Activated CD8-positive, alpha-beta memory T cell treated with anti-CD3 and anti-CD28 coated beads for 4 hours (primary cell): ENCODE data around the gene PRR16.

Experiments
- DNase-seq, 2 donors: peaks; one replicate each; pipeline ENCODE4 v3.0.0-alpha.2; 2020; ENCODE audit warnings: low read depth in 2 of 2

PRR16 gene

DNA sequence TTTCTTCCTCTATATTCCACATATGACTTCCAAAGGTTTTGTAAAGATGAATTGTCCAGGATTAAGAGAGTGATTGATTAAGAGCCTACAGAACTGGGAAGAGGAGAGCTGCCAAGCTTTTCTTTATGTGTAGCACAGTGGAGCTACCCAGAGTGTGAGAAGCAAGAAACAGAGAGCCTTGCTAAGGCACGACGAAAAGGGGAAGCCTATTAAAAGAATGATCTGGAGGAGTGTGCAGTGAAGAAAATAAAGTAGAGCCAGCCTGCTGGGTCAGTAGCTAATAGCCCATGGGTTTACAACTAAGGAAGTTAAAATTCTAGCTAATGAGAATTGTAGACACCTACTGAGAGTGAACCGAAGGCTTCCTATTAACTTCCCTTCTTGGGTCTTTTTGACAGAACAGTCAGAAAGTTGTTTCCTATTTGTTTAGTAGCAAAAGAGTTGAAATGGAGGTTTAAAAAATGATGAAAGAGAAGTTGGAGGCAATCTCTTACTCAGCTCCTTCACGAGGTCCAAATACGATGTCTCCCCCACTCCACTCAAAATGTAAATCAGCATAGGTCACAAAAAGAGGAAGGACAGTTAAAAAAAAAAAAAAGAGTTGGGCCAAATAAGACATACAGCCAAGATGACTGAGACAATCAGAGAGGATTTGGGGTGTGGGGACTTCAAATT is 957 bp upstream of the PRR16 start:
- no peak for DNase-seq

DNA sequence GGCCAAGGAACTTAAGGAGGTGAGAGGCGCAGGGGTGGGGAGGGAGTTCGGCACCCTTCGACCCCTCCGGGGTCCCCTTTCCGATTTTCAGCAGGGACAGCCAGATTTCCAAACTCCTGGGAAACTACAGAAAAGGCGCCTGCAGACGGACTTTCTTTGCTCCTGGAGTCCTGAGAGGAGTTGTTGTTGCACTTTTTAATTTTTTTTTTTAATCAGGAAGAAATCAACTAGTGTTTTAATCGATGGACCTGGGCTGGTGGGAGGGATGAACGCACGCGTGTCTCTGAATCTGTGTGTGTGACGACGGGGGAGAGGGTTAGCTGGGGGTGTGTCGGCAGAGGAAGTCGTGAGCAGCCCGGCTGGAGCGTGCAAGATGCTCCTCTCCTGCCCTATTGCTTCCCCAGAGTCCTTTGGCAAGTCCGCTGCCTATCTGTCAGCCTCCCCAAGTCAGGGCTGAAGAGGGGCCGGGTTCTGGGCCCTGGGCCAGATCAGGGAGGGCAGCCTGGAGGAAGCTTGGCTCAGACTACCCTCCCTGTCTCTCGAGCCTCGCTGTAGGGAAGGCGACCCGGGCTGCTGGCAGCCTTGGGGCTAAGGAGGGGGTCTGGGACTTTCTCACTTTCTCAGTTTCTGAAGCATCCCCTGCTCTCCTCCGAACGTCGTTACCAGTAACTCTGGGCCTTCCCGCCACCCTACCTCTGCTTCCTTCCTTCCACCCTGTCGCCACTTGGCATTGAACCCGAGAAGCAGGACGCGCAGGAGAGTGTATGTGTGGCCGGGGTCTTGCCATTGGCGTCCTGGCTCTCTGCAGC is 731 bp downstream of the PRR16 start:
- DNase-seq = no peak

DNA sequence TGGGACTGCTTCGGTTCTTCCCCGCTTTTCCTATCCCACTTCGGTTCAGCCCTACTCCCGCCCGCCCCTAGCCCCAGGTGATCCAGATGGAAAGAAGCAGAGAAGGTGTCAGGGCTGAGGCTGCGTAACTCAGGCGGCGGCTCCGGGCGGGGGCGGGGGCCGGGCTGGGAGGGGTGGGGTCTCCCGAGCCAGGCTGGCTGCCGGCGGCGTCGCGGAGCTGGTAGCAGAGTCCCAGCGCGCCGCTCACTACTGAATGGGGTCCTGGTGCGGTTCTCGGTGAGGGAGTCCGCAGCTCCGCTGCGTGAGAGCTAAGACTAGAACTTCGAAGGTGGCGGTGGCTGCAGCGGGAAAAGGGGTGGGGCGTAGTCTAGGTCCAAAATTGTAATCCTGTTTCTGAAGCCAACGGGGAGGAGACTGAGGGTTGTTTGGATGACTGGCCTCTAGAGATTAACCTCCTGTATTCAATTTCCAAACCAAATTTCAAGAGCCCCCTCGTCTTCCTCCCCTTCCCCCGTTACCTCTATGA is 1.4 kb downstream of the PRR16 start:
- no peak for DNase-seq

DNA sequence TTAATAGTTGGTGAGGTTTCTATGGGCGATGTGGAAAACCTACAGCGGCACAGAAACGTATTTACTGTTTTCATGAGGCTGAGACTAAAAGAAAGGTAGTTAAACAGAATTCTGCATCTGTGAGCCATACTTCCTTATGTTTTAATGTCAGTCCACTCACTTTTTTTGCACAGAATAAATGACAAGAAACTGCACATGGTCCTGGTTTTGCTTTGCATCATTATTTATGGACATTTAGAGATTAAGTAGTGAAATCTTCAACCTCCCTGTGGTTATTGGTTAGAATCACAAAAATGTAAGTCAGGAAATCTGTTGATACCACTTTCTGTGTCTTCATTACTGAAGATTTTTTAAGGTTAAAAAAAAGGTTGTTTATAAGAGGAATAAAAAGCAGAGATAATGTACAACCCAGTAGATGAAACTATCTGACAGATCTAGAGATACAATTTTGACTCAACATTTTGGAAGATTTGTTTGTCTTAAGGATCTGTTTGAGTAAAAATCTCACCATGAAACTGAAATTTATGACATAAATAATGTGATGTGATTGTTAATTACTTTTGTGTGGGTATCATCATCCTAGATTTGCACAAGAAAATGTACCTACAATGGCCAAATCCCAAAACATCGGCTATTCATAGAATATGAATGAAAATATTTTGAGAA is 2.4 kb downstream of the PRR16 start:
- no peak for DNase-seq

DNA sequence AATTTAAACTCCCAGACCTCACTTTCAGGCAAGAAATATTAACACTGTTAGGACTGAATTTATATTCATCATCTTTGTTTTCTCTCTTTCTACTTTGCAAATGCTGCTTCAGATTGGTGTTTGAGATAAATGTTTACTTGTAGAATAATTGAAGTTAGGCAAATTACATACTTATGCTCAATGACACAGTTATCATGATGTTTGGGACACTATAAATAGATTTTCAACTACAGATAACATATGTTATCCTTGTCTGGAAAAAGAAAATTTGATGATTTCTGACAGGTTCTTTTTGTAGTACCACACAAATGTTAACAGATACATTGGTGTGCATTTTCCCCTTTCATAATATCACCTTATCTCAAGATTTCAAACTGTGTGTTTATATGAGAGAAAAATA is 7.9 kb downstream of the PRR16 start:
- DNase-seq = no peak

DNA sequence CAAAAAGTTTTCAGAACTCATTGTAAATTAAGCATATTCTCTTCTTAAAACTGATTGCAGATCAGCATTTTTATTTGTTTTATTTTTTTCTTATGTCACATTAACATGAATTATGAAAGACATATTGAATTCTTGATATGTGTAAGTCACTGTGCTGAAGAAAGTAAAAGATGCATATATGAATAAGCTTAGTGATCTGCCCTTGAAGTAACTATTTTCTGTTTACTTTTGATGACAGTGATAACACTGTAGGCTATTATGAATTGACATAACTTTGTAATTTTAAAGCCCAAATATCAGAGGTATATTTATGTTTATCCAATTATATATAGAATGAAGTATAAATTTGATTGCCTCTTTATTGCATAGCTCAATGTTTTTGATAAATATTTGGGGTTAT is 8.8 kb downstream of the PRR16 start:
- no peak for DNase-seq

DNA sequence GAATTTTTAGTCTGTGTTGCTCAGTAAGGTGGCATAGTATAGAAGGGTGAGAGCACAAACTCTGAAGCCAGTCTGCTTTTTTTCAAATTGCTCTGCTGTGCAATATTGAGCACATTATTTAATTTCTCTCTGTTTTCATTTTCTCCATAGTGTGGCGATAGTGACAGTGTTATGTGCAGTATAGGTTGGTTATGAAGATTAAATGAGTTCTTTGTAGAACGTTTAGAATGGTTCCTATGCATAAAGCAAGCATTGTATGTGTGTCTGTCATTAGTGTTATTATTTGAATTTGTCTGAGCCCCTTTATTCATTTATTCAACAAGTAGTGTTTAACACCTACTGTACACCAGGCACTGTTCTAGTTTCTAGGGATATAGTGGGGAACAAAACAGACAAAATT is 9.2 kb downstream of the PRR16 start:
- DNase-seq = no peak

DNA sequence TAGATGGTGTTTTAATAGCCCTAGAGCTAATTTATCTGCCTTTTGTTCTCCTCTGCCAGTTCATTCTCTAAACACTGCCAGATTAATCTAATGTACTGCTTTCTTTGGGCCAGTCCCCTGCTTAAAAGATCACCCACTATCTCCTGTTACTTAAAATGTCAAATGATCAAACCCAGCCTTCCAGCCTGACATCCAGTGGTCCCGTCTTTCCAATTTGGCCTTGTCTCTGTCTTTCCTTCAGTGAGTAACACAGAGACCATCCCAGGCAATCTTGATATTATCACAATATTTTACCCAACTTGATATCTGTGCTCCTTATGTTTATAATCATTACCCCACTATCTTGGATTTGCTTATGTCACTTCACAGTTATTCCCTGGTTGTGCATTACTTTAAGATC is 12.0 kb downstream of the PRR16 start:
- no peak for DNase-seq

DNA sequence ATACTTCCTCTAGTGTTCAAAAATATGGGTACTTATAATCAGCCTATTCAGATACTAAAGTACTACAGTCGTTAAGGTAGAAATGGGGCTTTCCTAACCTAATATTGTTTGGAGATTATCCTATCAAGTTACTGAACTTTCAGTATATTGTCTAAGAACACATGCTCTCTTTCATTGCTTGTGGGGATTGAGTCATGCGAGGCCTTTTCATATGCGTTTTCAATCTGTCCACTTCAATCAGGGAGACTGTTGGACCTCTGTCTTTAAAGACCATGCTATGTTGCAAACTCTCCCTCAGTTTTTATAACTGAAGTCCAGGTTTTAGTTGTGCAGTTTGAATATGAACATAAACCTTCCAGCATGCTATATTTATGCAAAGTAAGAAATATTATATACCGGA is 15.0 kb downstream of the PRR16 start:
- no peak for DNase-seq

DNA sequence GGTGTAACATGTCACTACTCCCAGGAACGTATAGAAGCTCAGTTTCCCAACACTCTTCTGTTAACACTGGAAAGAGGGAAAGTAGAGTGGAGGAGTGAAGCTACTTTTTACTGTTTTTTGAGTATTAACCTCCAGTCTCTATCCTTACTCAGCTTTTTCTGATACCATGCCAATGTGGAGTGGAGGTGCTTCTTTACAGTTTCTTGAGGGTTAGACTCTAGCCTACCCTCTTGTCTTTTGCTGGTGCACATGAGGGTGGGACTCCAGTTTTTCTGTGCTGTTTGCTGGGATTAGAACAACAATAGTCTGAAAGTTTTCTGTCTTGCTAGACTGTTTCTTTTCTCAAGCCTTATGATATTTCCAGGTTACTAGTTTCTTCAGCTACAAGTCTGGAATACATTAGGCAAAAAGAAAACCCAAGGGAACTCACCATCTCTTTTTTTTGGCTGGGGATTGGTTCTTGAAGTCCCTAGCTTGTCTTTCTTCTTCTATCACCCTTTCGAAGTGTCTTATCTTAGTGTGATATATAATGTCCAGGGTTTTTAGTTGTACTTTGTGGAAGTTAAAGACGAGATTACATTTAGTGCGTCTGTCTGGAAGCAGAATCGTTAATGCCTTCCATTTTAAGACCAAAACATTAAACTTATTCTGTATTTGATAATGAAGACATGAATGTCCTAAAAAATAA is 35.9 kb downstream of the PRR16 start:
- DNase-seq = no peak

DNA sequence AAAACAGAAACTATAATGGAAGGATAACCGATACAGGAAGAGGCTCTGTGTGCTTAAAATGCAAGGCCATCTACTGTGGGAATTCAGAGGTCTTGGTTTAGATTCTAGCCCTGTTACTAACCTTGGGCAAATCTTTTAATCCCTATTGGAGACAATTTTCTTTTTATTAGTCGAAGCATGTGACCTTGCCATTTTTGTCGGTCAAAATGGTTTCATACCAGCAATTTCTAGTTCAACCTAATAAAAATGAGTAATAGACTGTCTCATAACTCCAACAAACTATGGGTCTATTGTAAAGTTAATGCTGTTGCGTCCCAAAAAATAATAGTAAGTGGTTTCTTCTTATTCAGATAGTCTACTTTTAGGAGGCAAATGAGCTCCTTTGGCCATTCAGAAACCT is 38.4 kb downstream of the PRR16 start:
- no peak for DNase-seq

DNA sequence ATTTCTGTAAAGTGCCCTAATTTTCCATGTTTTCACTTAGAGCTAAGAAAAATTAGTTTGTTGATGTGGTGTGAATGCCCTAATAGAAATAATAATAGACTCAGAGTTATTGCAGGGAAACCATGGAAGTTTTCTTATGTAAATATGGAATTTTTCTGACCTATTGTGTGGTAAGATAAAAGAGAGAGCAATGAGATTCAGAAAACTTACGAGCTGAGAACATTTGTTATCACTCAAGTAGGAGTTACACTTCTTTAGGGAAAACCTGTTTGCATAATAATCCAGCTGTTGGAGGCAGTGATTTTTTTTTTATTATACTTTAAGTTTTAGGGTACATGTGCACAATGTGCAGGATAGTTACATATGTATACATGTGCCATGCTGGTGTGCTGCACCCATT is 39.2 kb downstream of the PRR16 start:
- DNase-seq = no peak

DNA sequence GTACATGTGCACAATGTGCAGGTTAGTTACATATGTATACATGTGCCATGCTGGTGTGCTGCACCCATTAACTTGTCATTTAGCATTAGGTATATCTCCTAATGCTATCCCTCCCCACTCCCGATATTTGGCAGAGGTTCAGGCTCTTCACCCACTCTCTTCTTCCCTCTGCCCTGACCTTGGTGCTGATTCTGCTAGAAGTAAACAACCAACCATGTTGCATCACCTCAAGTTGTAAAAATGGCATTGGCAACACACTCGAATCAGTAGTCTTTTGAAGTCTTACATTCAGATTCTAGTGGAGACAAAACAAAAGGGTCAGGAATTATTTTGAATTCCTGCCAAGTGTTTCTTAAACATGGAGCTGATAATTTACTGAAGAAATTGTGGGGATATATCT is 40.0 kb downstream of the PRR16 start:
- DNase-seq = no peak

DNA sequence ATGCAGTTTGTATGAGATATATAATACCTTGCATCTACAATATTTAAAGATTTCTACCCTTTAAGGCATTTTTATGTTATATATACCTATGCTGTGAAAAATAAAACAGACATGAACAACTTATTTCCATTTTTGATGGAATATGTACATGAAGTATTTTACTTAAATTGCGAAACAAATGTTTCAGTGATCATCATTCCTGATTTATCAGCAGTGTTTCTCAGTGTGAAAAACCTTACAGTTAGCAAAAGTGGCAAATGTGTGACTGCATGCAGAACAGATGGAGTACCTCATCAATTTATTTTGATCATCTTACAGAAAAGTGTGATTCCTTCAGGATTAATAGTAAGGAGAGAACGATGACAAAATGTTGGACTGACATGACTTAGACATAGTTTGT is 43.1 kb downstream of the PRR16 start:
- DNase-seq = no peak

DNA sequence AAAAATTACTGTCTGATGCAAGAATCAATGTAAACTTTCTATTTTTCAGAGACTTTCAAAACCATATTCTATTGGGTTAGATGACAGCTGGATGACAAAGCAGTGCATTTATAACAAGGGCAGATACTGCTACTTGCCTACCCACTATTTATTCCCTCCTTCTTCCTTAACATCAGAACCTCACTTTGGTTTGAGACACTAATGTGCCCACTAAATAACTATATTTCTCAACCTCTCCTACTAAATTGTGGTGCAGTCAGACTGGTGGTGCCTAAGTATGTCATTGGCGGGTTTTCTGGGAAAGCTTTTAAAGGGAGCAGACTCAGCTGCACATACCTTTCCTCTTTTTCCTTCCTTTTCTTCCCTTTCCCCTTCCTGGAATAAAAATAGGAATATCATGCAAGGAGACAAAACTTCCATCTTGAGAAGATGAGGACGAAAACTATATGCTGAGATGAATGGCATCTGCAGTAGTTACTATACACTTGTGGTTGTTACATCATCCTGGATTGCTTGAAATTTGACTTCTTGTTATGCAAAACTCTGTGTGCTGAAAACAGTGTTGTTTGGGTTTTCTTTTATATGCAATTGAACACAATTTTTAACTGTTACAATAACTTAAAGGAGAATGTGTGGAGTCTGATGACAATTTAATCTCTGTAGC is 43.8 kb downstream of the PRR16 start:
- no peak for DNase-seq

DNA sequence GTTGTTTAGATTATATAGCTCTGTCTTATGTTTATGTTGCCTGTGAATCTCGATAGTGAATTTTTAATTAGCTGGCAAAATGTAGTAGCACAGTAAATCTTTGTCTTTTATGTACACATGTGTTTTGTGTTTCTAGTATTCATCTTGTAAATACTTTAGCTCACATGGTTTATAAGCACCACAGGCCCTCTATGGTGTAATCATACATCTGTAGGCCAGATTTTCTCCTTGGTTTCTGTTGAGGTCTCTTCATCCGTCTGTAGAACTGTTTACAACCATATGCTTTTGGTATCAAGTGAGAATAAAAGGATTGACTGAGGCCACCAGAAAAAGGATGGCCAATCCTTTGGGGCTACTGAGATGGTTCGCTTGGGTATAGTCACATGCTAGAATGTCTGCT is 45.0 kb downstream of the PRR16 start:
- DNase-seq = no peak

DNA sequence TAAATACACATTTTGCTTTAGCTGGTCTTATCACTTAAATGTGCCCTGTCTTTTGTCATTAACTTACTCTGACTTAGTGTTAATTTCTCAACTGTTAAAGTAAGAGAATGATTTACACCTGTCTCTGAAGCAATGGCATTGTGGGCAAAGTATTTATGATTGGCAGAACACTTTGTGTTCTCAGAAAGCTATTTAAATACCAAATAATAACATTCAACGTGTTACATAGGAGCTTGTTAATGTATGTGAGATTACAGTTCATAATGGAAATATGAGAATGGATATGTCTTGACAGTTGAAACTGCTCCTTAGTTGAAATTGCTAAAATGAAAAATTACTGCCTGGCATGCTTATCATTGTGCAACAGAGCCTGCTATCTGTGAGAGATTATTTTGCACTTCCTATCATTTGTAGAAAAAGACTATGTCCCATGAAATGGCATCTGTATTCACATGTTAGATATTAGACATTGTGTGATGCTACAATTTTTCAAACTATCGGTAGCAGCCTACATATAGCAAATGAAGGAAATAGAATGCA is 46.1 kb downstream of the PRR16 start:
- DNase-seq = no peak

DNA sequence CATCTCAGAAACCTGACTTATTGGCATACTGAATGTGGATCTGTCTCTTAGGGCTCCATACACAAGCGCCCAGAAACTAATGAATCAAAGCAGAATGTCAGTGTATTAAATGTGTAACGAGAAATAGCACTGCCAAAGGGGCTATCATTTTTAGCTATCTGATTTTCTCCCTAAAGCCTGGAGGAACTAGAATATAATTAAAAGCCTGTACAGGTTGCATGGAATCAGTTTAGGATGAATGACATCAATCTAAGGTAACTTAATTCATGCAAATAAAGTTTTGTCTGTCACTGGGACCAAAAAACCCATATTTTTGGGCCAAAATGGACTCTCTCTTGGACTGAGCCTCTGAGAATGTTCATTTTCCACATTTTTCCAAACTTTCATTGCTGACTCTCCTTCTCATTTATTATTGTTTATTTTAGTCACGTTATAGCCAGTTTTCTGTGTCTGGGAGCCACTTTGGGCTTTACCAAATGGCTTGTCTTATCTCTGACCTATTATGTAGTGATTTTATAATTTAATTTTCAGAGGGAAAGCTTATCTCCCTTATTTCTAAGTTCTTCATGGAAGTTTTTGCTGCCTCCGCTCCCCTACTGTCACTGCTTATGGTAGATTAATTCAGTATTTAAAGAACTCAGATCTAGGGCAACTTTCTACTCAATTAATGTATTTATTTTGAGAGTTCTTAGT is 47.0 kb downstream of the PRR16 start:
- no peak for DNase-seq

DNA sequence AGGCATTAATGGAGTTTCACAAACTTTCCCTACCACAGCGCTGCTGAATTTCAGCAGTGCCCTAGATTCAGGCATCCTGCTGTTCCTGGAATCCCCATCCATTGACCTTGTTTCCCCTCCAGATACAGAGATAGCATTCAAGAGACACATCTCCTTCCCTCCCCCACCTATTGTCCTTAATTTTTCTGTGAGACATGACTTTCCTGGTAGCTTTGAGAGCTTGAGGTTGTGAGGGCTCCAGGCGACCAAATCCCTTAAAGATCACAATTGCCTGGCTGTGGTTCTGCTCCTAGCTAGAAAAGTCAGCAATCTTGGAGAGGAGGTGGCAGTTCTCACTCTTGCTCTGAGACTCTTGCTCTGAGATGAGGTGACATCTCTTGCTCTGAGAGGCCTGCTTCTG is 48.0 kb downstream of the PRR16 start:
- no peak for DNase-seq

DNA sequence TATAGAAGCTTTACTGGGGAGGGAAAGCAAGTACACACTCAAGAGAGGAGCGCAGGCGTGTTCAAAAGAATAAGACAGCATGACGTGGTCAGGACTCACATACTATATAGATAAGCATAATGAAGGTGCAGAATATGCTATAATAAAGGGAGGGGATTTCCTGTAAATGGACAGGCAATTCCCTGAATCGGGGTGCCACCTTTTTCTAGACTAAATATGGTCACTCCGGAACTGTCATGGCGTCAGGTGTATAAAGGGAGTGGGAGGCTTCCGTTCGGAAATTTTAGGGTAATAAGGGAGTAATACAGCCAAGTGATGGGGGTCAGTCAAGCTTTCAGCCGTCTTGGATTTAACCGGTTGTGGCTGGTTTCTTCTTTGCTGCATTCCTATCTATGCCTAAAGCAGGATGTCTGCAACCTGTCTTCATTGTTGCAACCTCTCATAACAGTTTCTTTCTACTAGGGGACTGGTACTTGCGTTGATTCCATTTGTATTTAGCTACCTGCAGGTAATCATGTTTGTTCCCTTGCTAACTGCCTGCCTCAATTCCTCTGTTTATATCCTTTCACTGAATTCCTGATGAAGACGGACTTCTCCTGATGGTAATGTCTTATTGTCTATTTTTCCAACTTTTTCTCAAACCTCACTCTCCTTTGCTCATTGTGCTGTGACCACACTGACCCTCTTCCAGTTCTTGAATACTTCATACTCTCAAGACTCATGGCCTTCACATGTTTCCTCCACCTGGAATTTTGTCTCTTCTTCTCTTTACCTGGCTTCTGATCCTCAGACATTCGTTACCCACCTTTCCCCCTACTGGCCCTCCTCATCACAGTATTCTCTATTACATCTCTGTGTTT is 48.9 kb downstream of the PRR16 start:
- DNase-seq = no peak
